K562 (cell line): ENCODE results near the gene RBM45. TPM values are rescaled to one million over a fixed set of nuclear protein-coding genes. Genes with fewer than 3 reads are reported as not detected.

ENCODE experiments used
- ARID3A ChIP-seq: IDR thresholded peaks from 2 replicates; pipeline ENCODE4 v1.6.1; 2012; ENCODE audit warnings: low read depth, low read length, improper control_type of control experiment, borderline replicate concordance
- BRF1 ChIP-seq: IDR thresholded peaks from 3 replicates; pipeline ENCODE4 v1.6.1; 2011; ENCODE audit warnings: borderline replicate concordance, mild to moderate bottlenecking; ENCODE audit not compliant: insufficient read length; ENCODE audit errors: extremely low read depth
- CBX3 ChIP-seq, 2 experiments: IDR thresholded peaks; 1 replicate in 1 of 2; 2 replicates in 1 of 2; pipeline ENCODE4 v1.6.1; 2012; ENCODE audit warnings: inconsistent platforms in 2 of 2, low read length in 2 of 2, borderline replicate concordance in 1 of 2, control low read depth in 1 of 2
- CTCF ChIP-seq, 3 experiments: IDR thresholded peaks in 2 of 3; conservative IDR thresholded peaks in 1 of 3; 2 replicates each; pipeline ENCODE4 v1.5.1; 2011 to 2012; ENCODE audit warnings: low read length in 3 of 3, mild to moderate bottlenecking in 3 of 3, control low read depth in 2 of 3, improper control_type of control experiment in 1 of 3, inconsistent platforms in 1 of 3, low read depth in 1 of 3, mixed read lengths in 1 of 3, moderate library complexity in 1 of 3; ENCODE audit not compliant: insufficient read depth in 2 of 3
- DACH1 ChIP-seq: fragments of 450-650 bp; IDR thresholded peaks from 2 replicates; pipeline ENCODE4 v1.6.1; 2018; ENCODE audit not compliant: partially characterized antibody
- ELF1 ChIP-seq: fragments of 200-800 bp; sonication (Bioruptor generic); IDR thresholded peaks from 2 replicates; pipeline ENCODE4 v1.6.1; 2016; ENCODE audit warnings: missing genetic modification characterization, missing compliant biosample characterization
- ETV5 ChIP-seq: sonication (generic); formaldehyde crosslinking; IDR thresholded peaks from 2 replicates; pipeline ENCODE4 v1.4.0; 2020; ENCODE audit warnings: low read depth, mild to moderate bottlenecking, missing genetic modification reagents
- HDAC2 ChIP-seq: fragments of 450-650 bp; IDR thresholded peaks from 2 replicates; pipeline ENCODE4 v1.6.1; 2016; ENCODE audit warnings: mild to moderate bottlenecking
- MTA1 ChIP-seq: fragments of 450-650 bp; IDR thresholded peaks from 2 replicates; pipeline ENCODE4 v1.6.1; 2017; ENCODE audit warnings: borderline replicate concordance
- MTA3 ChIP-seq: fragments of 450-650 bp; formaldehyde crosslinking; IDR thresholded peaks from 2 replicates; pipeline ENCODE4 v1.6.1; 2017; ENCODE audit warnings: mild to moderate bottlenecking, borderline replicate concordance
- PHF8 ChIP-seq: fragments of 200-600 bp; sonication (generic); IDR thresholded peaks from 2 replicates; pipeline ENCODE4 v1.6.1; 2012; ENCODE audit warnings: mixed run types, mild to moderate bottlenecking, inconsistent platforms, low read length, moderate library complexity, borderline replicate concordance
- PML ChIP-seq: IDR thresholded peaks from 2 replicates; pipeline ENCODE4 v1.6.1; 2012; ENCODE audit warnings: low read length, inconsistent platforms
- POLR2AphosphoS5 ChIP-seq: IDR thresholded peaks from 2 replicates; pipeline ENCODE4 v1.6.1; 2011; ENCODE audit warnings: mild to moderate bottlenecking, low read depth, low read length, moderate library complexity; ENCODE audit not compliant: control insufficient read depth, insufficient read depth
- PRDM10 ChIP-seq: fragments of 450-650 bp; IDR thresholded peaks from 2 replicates; pipeline ENCODE4 v1.6.1; 2018; ENCODE audit not compliant: partially characterized antibody
- SMARCC2 ChIP-seq: fragments of 450-650 bp; IDR thresholded peaks from 2 replicates; pipeline ENCODE4 v1.6.1; 2017; ENCODE audit warnings: antibody characterized with exemption, moderate library complexity, mild to moderate bottlenecking, low read depth
- SREBF1 ChIP-seq: fragments of 150-350 bp; IDR thresholded peaks from 2 replicates; pipeline ENCODE4 v1.6.1; 2014; ENCODE audit warnings: antibody characterized with exemption, low read depth, low read length, borderline replicate concordance
- SUPT5H ChIP-seq: fragments of 450-650 bp; IDR thresholded peaks from 2 replicates; pipeline ENCODE4 v1.6.1; 2016
- TEAD4 ChIP-seq, 2 experiments: sonication (generic) in 1 of 2; formaldehyde crosslinking in 1 of 2; IDR thresholded peaks; 2 replicates each; pipeline versions ENCODE4 v1.6.1 to v1.8.0; 2012 to 2022; ENCODE audit warnings: borderline replicate concordance in 1 of 2, inconsistent platforms in 1 of 2, low read length in 1 of 2, mild to moderate bottlenecking in 1 of 2, missing genetic modification reagents in 1 of 2
- TRIM24 ChIP-seq, 2 experiments: fragments of 450-650 bp; IDR thresholded peaks; 2 replicates each; pipeline ENCODE4 v1.6.1; 2016
- polyA plus RNA-seq, 8 experiments: library from polyadenylated mRNA; depleted of rRNA in 4 of 8; stranded (reverse) in 5 of 8; unstranded in 3 of 8; fragments of >200 nt; fragmentation: Nextera tagmentation in 2 of 8; fragmentation: Illumina TruSeq in 1 of 8; extraction: Ambion mirVana in 2 of 8; extraction: Trizol in 1 of 8; gene quantifications; 2 replicates each; pipeline versions ENCODE4 v1.2.1 to v1.2.3, GENCODE V29; 2011 to 2014; ENCODE audit warnings: inconsistent platforms in 1 of 8, missing spikeins in 1 of 8
- total RNA-seq, 7 experiments: library from RNA; depleted of rRNA in 6 of 7; stranded (reverse); fragments of >200 nt in 6 of 7; fragmentation: Illumina TruSeq in 2 of 7; extraction: Trizol in 2 of 7; gene quantifications; 2 replicates each; pipeline versions ENCODE4 v1.2.1 to v1.2.3, GENCODE V29; 2011 to 2021; ENCODE audit warnings: low replicate concordance in 1 of 7

The RBM45 gene
- total and polyA plus RNA-seq, 9 of the 15 experiments (the other 6 are each of a cell fraction or from before 2014, with no cell fraction given): 6.7 to 22.0 (median 15.0) TPM

GRCh38 chr2:178074123-178075005 is 37.9 kb upstream of the RBM45 start (continued):
- TF ChIP-seq CTCF (IDR thresholded peaks at IDR 0.05 in 2 of 3, conservative IDR thresholded peaks at IDR 0.05 in 1 of 3; ENCODE audit: insufficient read depth in 2 of 3, low read depth in 1 of 3, low read length in 3 of 3): no peak
- peak; percentile 36 to 52; a peak in 2 of 4 replicates for TF ChIP-seq TRIM24 (IDR thresholded peaks at IDR 0.05)
- TF ChIP-seq MTA3: 0 out of 2 replicates have a peak, but pooled peaks have one; percentile 29
- no peak for TF ChIP-seq PHF8
- TF ChIP-seq DACH1: peak; percentile 11
- 0 out of 2 replicates have a peak, but pooled peaks have one; percentile 21 for TF ChIP-seq ELF1 (tag)
- peak; percentile 70; the same call in 1 of the 2 replicates for TF ChIP-seq ARID3A
- peak; percentile 53; the same call in 1 of the 2 replicates for TF ChIP-seq MTA1
- TF ChIP-seq PML: peak; percentile 71
- TF ChIP-seq CBX3 (IDR thresholded peaks at IDR 0.05; ENCODE audit: borderline replicate concordance in 1 of 2, low read length in 2 of 2): peak in 1 of 2 experiments; percentile 59; a peak in 2 of 3 replicates
- peak; percentile 98 for TF ChIP-seq PRDM10
- no peak for TF ChIP-seq SREBF1
- TF ChIP-seq BRF1: no peak
- peak; percentile 51; the same call in 1 of the 2 replicates for TF ChIP-seq HDAC2
- peak; percentile 77; the same call in 1 of the 2 replicates for TF ChIP-seq POLR2AphosphoS5
- peak; percentile 89; the same call in 1 of the 2 replicates for TF ChIP-seq SMARCC2
- TF ChIP-seq TEAD4 (IDR thresholded peaks at IDR 0.05; ENCODE audit: low read length): peak; percentile 97
- TF ChIP-seq TEAD4 (CRISPR knock-in tag; IDR thresholded peaks at IDR 0.05; ENCODE audit: borderline replicate concordance): no peak
- 0 out of 2 replicates have a peak, but pooled peaks have one; percentile 14 for TF ChIP-seq SUPT5H
- TF ChIP-seq ETV5: peak; percentile 53; the same call in 1 of the 2 replicates
